Osteoblast (primary cell): Measurements from ENCODE around the gene GTF2IRD1. TPM values are rescaled to one million over a fixed set of nuclear protein-coding genes. Genes with fewer than 3 reads are reported as not detected.
A peak's percentile ranks its signal among the peaks of the same experiment; 100 is the strongest.

ENCODE experiments used
- DNase-seq: peaks from one replicate; pipeline ENCODE4 v3.0.0; 2011; ENCODE audit warnings: low spot score, mixed read lengths; ENCODE audit not compliant: insufficient read length; ENCODE audit errors: missing footprints
- H2AFZ ChIP-seq: 2 replicates; pipeline ENCODE4 v1.6.0; 2011; ENCODE audit warnings: mild to moderate bottlenecking, low read length
- H3K27ac ChIP-seq: 2 replicates; pipeline ENCODE4 v1.5.1; 2011; ENCODE audit warnings: mild to moderate bottlenecking, low read depth, low read length, moderate library complexity
- H3K27me3 ChIP-seq: 2 replicates; pipeline ENCODE4 v1.6.0; 2012; ENCODE audit warnings: mild to moderate bottlenecking, control low read depth, inconsistent platforms, low read length, moderate library complexity; ENCODE audit not compliant: insufficient read depth
- H3K36me3 ChIP-seq: 2 replicates; pipeline ENCODE4 v1.5.1; 2011; ENCODE audit warnings: mild to moderate bottlenecking, low read length, control low read depth, moderate library complexity; ENCODE audit not compliant: insufficient read depth
- H3K4me1 ChIP-seq: 2 replicates; pipeline ENCODE4 v1.5.1; 2011; ENCODE audit warnings: mild to moderate bottlenecking, low read length, control low read depth, moderate library complexity; ENCODE audit not compliant: insufficient read depth
- H3K4me2 ChIP-seq: 2 replicates; pipeline ENCODE4 v1.6.0; 2011; ENCODE audit warnings: mild to moderate bottlenecking, low read length; ENCODE audit not compliant: insufficient read depth
- H3K4me3 ChIP-seq: fragments of 200-600 bp; sonication (generic); 3 replicates; pipeline ENCODE4 v1.5.1; 2012; ENCODE audit warnings: mild to moderate bottlenecking, low read length, inconsistent platforms; ENCODE audit not compliant: insufficient read depth
- H3K79me2 ChIP-seq: 2 replicates; pipeline ENCODE4 v1.6.0; 2012; ENCODE audit warnings: mild to moderate bottlenecking, low read length, control low read depth, inconsistent platforms; ENCODE audit not compliant: insufficient read depth
- H3K9me3 ChIP-seq: 2 replicates; pipeline ENCODE4 v1.5.1; 2011; ENCODE audit warnings: low read depth, low read length, control low read depth
- H4K20me1 ChIP-seq: 2 replicates; pipeline ENCODE4 v1.6.0; 2012; ENCODE audit warnings: mild to moderate bottlenecking, low read length, control low read depth; ENCODE audit not compliant: insufficient read depth
- total RNA-seq: library from RNA; depleted of rRNA; stranded (reverse); fragments of >200 nt; gene quantifications from 2 replicates; pipeline ENCODE4 v1.2.3, GENCODE V29; 2012
- TF ChIP-seq, protein P1 (sequence below): IDR thresholded peaks from 2 replicates; pipeline ENCODE4 v1.5.1; 2011; ENCODE audit warnings: mild to moderate bottlenecking, low read depth, low read length, moderate library complexity; ENCODE audit errors: extremely low read depth

The GTF2IRD1 gene
- total RNA-seq, 1 donor = 15.9 TPM

DNA sequence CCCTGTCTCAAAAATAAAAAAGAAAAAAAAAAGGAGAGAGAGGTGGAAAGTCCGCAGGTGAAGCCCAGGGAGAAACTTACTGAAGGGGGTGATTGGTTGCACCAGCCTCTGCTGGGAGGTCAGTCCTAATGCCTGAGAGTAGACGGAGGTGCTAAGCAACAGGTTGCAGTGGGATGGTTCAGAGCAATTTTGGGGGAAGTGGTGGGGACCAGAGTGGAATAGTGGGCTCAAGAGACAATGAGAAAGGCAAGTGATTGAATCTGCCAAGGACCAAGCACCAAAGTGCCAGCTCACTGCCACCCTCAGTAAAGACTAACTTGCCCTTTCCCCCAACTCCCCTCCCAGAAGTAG, 113.6 kb downstream of the GTF2IRD1 start:
- Histone ChIP-seq H4K20me1 (no peaks in the 10 kb centered on the region), H3K9me3 (no peaks in the 10 kb centered on the region), H3K79me2 (no peaks in the 10 kb centered on the region), H2AFZ (no peak overlapping the region), H3K4me2 (no peak overlapping the region), H3K4me1 (peaks cover 6% of the 10 kb centered on the region), H3K36me3 (peaks cover 19% of the 10 kb centered on the region), H3K27ac (no peak overlapping the region), H3K4me3 (no peak overlapping the region), H3K27me3 (no peaks in the 10 kb centered on the region)
- DNase-seq = no peak
- TF ChIP-seq, protein P1, sequence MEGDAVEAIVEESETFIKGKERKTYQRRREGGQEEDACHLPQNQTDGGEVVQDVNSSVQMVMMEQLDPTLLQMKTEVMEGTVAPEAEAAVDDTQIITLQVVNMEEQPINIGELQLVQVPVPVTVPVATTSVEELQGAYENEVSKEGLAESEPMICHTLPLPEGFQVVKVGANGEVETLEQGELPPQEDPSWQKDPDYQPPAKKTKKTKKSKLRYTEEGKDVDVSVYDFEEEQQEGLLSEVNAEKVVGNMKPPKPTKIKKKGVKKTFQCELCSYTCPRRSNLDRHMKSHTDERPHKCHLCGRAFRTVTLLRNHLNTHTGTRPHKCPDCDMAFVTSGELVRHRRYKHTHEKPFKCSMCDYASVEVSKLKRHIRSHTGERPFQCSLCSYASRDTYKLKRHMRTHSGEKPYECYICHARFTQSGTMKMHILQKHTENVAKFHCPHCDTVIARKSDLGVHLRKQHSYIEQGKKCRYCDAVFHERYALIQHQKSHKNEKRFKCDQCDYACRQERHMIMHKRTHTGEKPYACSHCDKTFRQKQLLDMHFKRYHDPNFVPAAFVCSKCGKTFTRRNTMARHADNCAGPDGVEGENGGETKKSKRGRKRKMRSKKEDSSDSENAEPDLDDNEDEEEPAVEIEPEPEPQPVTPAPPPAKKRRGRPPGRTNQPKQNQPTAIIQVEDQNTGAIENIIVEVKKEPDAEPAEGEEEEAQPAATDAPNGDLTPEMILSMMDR = no peak

DNA sequence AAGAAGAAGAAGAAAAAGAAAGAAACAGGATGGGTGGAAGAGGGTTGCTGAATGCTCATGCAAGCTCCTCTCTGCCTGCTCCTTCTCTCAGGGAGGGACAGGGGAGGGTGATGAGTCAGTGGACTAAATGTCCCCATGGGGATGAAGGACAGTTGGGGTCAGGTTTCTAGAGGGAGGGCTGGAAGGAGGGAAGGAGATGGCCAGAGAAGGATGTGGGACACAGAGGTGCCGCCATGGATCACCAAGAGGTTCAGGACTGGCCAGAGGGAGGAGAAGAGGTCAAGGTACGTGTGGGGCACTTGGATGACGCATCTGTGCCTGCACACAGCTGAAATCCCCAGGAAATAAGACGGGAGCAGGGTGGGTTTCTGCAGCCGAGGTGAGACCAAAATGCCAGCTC, 115.0 kb downstream of the GTF2IRD1 start:
- Histone ChIP-seq H3K27ac (no peak overlapping the region), H3K79me2 (no peaks in the 10 kb centered on the region), H3K9me3 (no peaks in the 10 kb centered on the region), H3K4me1 (peaks cover 6% of the 10 kb centered on the region), H3K4me2 (no peak overlapping the region), H3K36me3 (peaks cover 15% of the 10 kb centered on the region), H2AFZ (no peak overlapping the region), H3K27me3 (no peaks in the 10 kb centered on the region), H4K20me1 (no peaks in the 10 kb centered on the region), H3K4me3 (no peak overlapping the region)
- TF ChIP-seq, protein P1 = no peak
- peak; percentile 62 for DNase-seq

DNA sequence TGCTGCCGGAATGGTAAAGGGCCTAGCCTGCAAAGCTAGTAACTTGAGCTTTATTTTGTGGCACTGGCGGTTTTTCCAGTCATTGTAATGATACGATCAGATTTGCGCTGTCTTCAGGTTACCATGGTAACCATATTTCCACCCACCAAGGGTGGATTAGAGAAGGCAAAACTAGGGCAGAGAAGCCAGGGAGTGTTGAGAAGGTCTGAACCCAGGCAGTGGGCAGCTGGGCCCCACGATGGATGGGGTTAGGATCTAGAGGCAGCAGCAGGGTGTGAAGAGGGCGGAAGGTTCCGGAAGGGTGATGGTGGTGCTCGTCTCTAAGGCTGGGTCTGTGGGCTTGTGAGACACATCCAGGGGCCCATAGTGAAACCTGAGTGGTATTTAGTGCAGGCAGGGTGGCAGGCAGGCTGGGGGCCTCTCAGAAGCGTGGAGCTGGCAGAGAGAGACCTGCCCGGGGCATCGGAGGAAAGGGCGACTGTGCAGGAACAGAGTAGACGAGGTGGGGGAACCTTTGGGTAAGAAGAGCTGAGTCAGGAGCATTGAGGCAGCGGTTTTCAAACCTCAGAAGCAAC, 115.9 kb downstream of the GTF2IRD1 start:
- Histone ChIP-seq H3K36me3 (peaks cover 10% of the 10 kb centered on the region), H3K27ac (peak overlapping the region; percentile 28), H3K4me2 (no peak overlapping the region), H2AFZ (no peak overlapping the region), H3K9me3 (no peaks in the 10 kb centered on the region), H3K79me2 (no peaks in the 10 kb centered on the region), H3K4me1 (peaks cover 6% of the 10 kb centered on the region), H3K27me3 (no peaks in the 10 kb centered on the region), H4K20me1 (no peaks in the 10 kb centered on the region), H3K4me3 (no peak overlapping the region)
- DNase-seq = peak; percentile 54
- TF ChIP-seq, protein P1 = no peak

DNA sequence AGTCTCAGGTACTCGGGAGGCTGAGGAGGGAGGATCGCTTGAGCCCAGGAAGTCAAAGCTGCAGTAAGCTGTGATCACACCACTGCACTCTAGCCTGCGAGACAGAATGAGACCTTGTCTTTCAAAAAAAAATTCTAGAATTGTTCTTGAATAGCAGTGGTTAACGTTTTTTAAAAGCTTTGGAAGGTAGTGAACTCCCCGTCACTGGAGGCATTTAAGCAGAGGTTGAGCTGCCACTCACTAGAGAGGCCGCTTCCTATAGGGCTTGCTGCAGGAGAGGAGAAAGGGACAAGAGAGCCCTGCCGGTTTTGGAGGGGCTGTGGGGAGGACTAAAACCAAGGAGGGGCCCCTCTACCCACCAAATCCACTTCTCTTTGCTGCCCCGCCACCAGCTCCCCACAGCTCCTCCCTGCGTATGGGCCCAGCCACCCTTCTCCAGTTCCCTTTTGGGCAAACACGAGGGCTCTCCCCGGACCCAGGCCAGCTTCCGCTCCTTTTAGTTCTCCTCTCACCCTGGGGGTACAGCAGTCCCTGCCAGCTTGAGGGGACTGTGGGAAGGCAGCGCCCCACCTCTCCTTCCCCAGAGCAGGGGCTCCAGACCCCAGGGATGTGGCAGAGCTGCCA, 116.9 kb downstream of the GTF2IRD1 start:
- TF ChIP-seq, protein P1 = no peak
- Histone ChIP-seq H3K4me2 (no peak overlapping the region), H3K27ac (no peak overlapping the region), H4K20me1 (no peaks in the 10 kb centered on the region), H3K79me2 (no peaks in the 10 kb centered on the region), H3K27me3 (no peaks in the 10 kb centered on the region), H3K9me3 (no peaks in the 10 kb centered on the region), H3K36me3 (peaks cover 7% of the 10 kb centered on the region), H3K4me1 (peaks cover 14% of the 10 kb centered on the region), H3K4me3 (no peak overlapping the region), H2AFZ (no peak overlapping the region)
- DNase-seq = peak; percentile 37
